Posterior cingulate gyrus (tissue), 11 donors: Measurements from ENCODE around the gene PRSS53.

ENCODE experiments used
- DNase-seq, 10 donors: peaks; one replicate each; pipeline versions ENCODE4 v3.0.0 to v3.0.0-alpha.2; 2020 to 2021; ENCODE audit warnings: mixed read lengths in 3 of 10
- intact Hi-C: fragments of 100-400 bp; cut with DNase I; formaldehyde crosslinking; loops from one replicate; pipeline ENCODE4 v1.15.1; 2023

PRSS53 gene

DNA sequence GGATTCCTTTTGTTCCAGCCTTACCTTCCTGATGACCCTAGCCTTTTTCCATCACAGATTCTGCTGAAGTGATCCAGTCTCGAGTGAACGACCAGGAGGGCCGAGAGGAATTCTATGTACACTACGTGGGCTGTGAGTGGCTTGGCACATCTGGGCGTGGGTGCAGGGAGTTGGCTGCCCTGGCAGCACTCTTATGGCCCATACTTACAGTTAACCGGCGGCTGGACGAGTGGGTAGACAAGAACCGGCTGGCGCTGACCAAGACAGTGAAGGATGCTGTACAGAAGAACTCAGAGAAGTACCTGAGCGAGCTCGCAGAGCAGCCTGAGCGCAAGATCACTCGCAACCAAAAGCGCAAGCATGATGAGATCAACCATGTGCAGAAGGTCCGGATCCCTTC, 31.4 kb upstream of the PRSS53 start:
- DNase-seq, result no peak
- intact Hi-C loops, result no loop called here

- intact Hi-C loops, result loop anchor here (10.0 kb wide), 1 partner anchor 336 kb away; the partner anchor contains the start of gene ARMC5
- DNase-seq, result no peak
Measured at GRCh38 chr16:31118223-31119155, 29.7 kb upstream of the PRSS53 start.

GRCh38 chr16:31117384-31118222, 28.9 kb upstream of the PRSS53 start, which contains the start of gene KAT8:
Gene KAT8, plus strand, starts transcription at chr16:31117664. Its CDS starts 18 bp downstream, at chr16:31117682.
- peak; percentile 97 to 100 (median 99) for DNase-seq
- intact Hi-C loops, result loop anchor here (10.0 kb wide), 1 partner anchor 337 kb away; the partner anchor contains the start of gene ARMC5

- intact Hi-C loops, result loop anchor here (10.0 kb wide), 1 partner anchor 340 kb away; the partner anchor contains the start of gene ARMC5
- no peak for DNase-seq
Measured at GRCh38 chr16:31114468-31114867, 25.7 kb upstream of the PRSS53 start.

- DNase-seq, result no peak
- intact Hi-C loops, result loop anchor here (10.0 kb wide), 1 partner anchor 341 kb away; the partner anchor contains the start of gene ARMC5
Measured at GRCh38 chr16:31113121-31114120, 24.7 kb upstream of the PRSS53 start.

DNA sequence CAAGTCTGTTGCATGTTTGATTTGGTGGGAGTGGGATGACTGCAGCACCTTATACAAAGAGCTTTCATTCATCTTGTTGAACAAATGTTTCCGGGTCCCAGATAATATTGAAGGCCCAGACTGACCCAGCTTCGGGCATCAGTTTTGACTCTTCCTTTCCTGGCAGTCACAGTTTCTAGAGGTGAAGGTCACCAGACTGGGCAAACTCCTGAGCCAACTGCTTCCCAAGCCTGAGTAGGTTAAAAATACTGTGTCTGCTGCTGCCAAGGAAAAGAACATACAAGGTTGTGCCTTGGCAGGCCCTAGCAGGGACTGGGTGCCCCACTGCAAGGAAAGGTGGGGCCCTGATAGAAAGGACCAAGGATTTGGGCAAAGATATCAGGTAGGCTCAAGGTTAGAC, 24.0 kb upstream of the PRSS53 start:
- no peak for DNase-seq
- intact Hi-C loops, result loop anchor here (10.0 kb wide), 1 partner anchor 342 kb away; the partner anchor contains the start of gene ARMC5

DNA sequence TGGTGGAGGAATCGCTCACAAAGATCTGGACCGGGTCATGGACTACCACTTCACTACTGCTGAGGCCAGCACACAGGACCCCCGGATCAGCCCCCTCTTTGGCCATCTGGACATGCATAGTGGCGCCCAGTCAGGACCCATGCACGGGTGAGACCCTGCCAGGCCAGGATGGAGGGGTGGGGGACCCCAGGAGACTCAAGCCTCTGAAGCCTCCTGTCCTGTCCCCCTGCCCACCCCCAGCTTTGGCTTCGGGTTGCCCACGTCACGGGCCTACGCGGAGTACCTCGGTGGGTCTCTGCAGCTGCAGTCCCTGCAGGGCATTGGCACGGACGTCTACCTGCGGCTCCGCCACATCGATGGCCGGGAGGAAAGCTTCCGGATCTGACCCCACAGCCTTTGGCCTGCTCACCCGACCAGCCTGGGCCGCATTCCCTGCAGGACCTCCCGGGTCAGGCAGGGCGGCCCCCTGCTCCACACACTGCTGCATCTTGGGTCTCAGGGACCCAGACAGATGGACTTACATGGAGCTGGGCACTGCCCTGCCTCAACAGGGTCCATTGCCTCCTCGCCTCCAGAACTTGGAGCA, 23.2 kb upstream of the PRSS53 start:
- no peak for DNase-seq
- intact Hi-C loops, result loop anchor here (10.0 kb wide), 1 partner anchor 343 kb away; the partner anchor contains the start of gene ARMC5

- DNase-seq, result peak in 1 of 10 donors; percentile 56
- intact Hi-C loops, result loop anchor here (10.0 kb wide), 1 partner anchor 344 kb away; the partner anchor contains the start of gene ARMC5
Measured at GRCh38 chr16:31110106-31111034, 21.6 kb upstream of the PRSS53 start.

DNA sequence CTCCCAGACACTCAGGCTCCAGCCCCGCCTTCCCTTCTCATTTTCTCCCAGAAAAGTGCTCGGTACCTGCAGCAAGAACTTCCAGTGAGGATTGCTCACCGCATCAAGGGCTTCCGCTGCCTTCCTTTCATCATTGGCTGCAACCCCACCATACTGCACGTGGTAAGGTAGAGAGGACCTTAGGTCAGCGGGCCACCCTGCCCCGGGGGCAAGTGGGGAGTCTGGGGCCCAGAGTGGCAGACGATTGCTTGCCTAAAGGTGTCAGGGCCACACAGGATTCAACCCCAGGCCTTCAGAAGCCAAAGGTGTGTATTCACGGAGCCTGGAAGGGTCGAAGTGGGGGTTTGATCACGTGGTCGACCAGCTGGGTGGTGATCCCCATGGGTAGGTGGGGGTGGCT, 20.9 kb upstream of the PRSS53 start:
- DNase-seq, result no peak
- intact Hi-C loops, result loop anchor here (5.0 to 10.0 kb wide), 2 partner anchors 33 to 345 kb away; partner anchors contain the start of gene ARMC5

GRCh38 chr16:31108794-31109558, 20.2 kb upstream of the PRSS53 start:
- no peak for DNase-seq
- intact Hi-C loops, result loop anchor here (5.0 kb wide), 1 partner anchor 33 kb away; no protein-coding TSS in a partner anchor

- DNase-seq, result peak; percentile 66 to 97 (median 77)
- intact Hi-C loops, result loop anchor here (5.0 kb wide), 1 partner anchor 34 kb away; no protein-coding TSS in a partner anchor
Measured at GRCh38 chr16:31108035-31108793, 19.5 kb upstream of the PRSS53 start, which contains the start of gene BCKDK. Gene BCKDK, plus strand, starts transcription at chr16:31108386. Its CDS starts 838 bp downstream, at chr16:31109224.

DNA sequence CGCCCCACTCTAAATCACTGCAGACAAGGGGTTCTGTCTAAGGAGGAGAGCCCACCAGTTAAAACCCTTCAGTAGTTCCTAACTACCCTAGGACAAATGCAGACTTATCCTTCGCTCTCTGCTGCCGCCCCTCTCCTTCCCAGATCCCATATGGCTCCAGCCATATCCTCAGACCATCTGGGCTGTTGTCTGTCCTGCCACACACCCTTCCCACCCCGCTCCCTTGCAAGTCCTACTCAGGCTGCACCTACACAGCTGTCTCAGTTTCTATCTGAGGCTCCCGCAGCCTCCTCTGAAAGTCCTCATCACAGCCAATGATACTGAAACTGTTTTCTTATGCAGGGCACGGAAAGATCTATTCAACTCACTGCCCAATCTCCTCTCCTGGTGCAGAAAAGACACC, 18.7 kb upstream of the PRSS53 start:
- peak in 1 of 10 donors; percentile 78 for DNase-seq
- intact Hi-C loops, result loop anchor here (5.0 kb wide), 1 partner anchor 35 kb away; no protein-coding TSS in a partner anchor

DNA sequence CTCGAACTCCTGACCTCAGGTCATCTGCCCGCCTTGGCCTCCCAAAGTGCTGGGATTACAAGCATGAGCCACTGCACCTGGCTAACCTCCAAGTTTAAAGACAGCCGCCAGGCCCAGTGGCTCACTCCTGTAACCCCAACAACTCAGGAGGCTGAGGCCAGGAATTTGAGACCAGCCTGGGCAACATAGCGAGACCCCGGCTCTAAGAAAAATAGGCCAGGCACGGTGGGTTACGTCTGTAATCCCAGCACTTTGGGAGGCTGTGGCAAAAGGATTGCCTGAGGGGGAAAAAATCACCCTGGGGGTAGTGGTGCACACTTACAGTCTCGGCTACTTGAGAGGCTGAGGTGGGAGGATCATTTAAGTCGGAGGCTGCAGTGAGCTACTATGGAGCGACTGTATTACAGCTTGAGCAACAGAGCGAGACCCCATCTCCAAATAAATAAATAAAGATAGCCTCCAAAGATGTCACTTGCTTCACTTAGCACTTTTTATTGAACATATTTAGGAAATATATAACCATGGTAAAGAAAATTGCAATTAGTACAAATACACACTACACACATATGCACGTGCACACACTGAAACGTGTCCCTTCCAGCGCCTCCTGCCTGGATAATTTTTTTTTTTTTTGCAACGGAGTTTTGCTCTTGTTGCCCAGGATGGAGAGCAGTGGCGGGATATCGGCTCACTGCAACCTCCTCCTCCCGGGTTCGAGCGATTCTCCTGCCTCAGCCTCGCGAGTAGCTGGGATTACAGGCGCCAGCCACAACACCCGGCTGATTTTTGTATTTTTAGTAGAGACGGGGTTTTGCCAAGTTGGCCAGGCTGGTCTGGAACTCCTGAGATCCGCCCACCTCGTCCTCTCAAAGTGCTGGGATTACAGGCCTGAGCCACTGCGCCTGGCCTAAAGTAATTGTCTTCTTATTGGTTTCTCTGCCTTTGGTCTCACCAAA, 18.0 kb upstream of the PRSS53 start:
- peak in 2 of 10 donors; percentile 9 to 40 for DNase-seq
- intact Hi-C loops, result loop anchor here (5.0 kb wide), 1 partner anchor 36 kb away; no protein-coding TSS in a partner anchor

GRCh38 chr16:31105677-31106213, 17.0 kb upstream of the PRSS53 start:
- DNase-seq, result peak; percentile 67 to 96 (median 82)
- intact Hi-C loops, result loop anchor here (5.0 kb wide), 1 partner anchor 37 kb away; no protein-coding TSS in a partner anchor
